GM18505 (cell line): ENCODE data around the gene KCNQ4.

Experiments used
- ATAC-seq: cut with Tn5 transposase; IDR thresholded peaks from one replicate; pipeline ENCODE4 v1.9.1; 2021; ENCODE audit not compliant: unreplicated experiment
- POLR2A ChIP-seq: IDR thresholded peaks from 4 replicates; pipeline ENCODE4 v1.6.1; 2011; ENCODE audit warnings: borderline replicate concordance; ENCODE audit not compliant: insufficient read depth, insufficient read length; ENCODE audit errors: extremely low read depth

KCNQ4 gene

DNA sequence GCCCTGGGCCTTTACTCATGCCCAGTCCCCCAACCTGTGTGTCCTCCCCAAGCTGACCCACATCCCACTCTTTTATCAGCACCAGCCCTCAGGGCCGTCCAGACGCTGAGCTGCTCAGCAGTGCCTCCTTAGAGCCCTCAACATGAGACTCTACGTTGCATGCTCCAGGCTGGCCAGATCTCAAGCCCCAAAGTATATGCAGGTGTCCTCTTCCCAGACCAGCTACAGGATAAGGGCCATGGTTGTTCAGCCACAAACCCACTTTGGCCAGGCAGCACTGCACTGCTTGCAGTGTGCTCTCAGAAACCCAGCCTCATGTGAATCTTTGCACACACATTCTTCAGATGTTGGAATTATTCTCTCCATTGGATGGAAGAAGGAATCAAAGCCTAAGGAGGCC, 72.5 kb downstream of the KCNQ4 start:
- no peak for ATAC-seq
- TF ChIP-seq POLR2A: no peak

DNA sequence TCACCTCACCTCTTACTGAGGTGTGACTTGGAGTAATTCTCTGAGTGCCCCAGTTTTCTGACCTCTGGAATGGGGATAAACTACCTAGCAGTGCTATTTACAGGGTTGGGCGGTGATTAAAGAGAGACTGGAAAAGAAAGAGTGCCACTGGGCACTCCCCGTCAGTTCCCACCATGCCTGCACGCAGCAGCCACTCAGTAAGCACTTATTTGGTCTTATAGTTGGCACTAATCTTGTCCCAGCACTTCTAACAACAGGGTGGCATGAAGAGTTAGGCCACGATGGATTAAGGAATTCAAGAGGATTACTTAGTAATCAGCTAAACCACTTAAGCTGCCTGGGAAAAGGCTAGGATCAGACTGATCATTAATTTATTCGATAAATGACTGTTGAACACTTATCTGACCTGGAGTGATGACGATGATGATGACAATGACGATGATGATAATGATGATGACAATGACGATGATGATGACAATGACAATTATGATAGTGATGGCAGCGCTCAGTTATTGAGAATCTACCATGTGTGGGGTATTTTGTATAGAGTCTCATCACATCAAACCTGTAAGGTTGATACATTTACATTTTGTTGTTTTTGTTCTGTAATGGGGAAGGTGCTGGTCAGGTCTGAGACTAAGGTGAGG, 73.2 kb downstream of the KCNQ4 start:
- TF ChIP-seq POLR2A: no peak
- ATAC-seq: no peak

- no peak for TF ChIP-seq POLR2A
- no peak for ATAC-seq
Measured at GRCh38 chr1:40857737-40858136, 74.2 kb downstream of the KCNQ4 start.

GRCh38 chr1:40858856-40859416, 75.3 kb downstream of the KCNQ4 start:
- no peak for TF ChIP-seq POLR2A
- ATAC-seq: no peak

- no peak for TF ChIP-seq POLR2A
- no peak for ATAC-seq
Measured at GRCh38 chr1:40860706-40861223, 77.2 kb downstream of the KCNQ4 start.

- no peak for TF ChIP-seq POLR2A
- ATAC-seq: peak; percentile 8
Measured at GRCh38 chr1:40861224-40862003, 77.8 kb downstream of the KCNQ4 start.

DNA sequence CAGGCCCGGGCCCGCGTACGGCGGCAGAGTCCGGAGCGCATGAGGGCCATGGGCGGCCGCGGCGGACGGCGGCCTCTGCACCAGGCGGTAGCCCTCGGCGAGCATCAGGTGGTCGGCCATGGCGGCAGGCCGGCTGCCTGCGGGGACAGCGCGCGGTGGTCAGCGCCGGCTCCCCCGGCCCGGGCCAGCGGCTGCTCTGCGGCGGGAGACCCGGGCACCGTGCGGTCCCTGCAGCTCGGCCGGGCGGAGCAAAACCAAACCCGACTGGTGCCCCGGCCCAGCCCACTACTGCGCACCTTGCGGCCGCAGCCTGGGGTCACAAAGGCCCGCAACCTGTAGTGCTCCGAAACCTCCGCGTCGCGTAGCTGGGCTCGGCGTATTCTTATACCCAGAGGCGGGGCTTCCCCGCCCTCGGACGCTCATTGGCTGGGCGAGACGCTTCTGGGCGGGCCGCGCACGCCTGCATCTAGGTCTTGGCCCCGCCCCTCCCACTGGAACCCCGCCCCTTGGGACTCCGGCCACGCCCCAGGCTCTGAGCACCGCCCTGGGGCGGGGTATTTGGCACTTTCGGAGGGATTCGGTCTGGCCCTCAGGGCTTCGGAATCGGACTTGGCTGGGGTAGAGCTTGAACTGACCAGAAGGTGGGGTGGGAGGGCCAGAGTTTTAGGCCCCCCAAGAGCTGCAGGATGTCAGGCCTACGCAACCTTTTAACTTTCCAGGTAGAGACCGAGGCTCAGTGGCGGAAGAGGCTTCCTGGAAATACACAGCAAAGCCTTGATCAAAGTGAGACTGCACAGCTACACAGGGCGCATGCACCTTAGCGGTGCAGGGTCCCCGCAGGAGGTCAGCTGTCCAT, 78.6 kb downstream of the KCNQ4 start, which contains the start of gene CITED4:
TSS of gene CITED4 (minus strand) at position 356 of the 856 bp plus-strand sequence. CDS start at position 120, 236 bp downstream.
- no peak for TF ChIP-seq POLR2A
- ATAC-seq: peak; percentile 92

DNA sequence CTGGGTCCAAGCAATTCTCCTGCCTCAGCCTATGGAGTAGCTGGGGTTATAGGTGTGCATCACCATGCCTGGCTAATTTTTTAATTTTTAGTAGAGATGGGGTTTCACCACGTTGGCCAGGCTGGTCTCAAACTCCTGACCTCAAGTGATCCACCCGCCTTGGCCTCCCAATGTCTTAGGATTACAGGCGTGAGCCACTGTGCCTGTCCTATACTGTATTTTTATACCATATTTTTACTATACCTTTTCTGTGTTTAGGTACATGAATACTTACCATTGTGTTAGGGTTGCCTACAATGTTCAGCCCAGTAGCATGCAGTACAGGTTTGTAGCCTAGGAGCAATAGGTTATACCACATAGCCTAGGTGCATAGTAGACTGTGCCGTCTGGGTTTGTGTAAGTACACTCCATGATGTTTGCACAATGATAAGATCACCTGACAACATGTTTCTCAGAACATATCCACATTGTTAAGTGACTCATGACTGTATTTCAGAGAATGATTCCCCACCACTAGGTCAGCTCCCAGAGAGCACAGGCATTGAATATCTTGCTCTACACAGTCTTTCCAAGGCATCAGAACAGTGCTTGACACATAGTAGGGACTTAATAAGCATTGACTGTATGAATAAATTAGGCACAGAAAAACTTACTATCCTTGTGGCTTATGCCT, 84.6 kb downstream of the KCNQ4 start:
- TF ChIP-seq POLR2A: no peak
- no peak for ATAC-seq

GRCh38 chr1:40870135-40870728, 86.6 kb downstream of the KCNQ4 start:
- no peak for ATAC-seq
- no peak for TF ChIP-seq POLR2A

GRCh38 chr1:40872276-40872675, 88.7 kb downstream of the KCNQ4 start:
- no peak for TF ChIP-seq POLR2A
- no peak for ATAC-seq

GRCh38 chr1:40873863-40874472, 90.4 kb downstream of the KCNQ4 start:
- no peak for TF ChIP-seq POLR2A
- no peak for ATAC-seq

- TF ChIP-seq POLR2A: no peak
- no peak for ATAC-seq
Measured at GRCh38 chr1:40876436-40876761, 92.8 kb downstream of the KCNQ4 start.

DNA sequence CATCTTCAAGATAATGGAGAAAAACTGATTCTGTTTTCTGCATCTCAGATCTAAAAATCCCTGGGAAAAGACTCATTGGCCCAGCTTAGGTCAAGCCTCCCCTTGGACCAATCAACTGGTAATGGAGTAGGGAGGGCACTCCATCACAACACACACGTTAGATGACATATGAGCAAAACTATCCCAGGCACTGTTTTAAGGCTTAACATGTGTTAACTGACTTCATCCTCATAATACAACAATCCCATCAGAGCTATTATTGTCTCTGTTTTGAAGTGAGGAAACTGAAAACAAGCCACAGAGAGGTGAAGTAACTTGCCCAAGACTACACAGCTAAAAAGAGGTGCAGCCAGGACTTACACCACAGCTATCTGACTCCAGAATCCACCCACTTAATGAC, 93.3 kb downstream of the KCNQ4 start:
- ATAC-seq: no peak
- no peak for TF ChIP-seq POLR2A

- no peak for TF ChIP-seq POLR2A
- no peak for ATAC-seq
Measured at GRCh38 chr1:40877698-40878097, 94.1 kb downstream of the KCNQ4 start.
